Osteoblast (primary cell): ENCODE measurements around the gene ACD. TPM values are rescaled to one million over a fixed set of nuclear protein-coding genes. Genes with fewer than 3 reads are reported as not detected.

Experiments used
- DNase-seq: peaks from one replicate; pipeline ENCODE4 v3.0.0; 2011; ENCODE audit warnings: low spot score, mixed read lengths; ENCODE audit not compliant: insufficient read length; ENCODE audit errors: missing footprints
- H2AFZ ChIP-seq: 2 replicates; pipeline ENCODE4 v1.6.0; 2011; ENCODE audit warnings: mild to moderate bottlenecking, low read length
- H3K27ac ChIP-seq: 2 replicates; pipeline ENCODE4 v1.5.1; 2011; ENCODE audit warnings: mild to moderate bottlenecking, low read depth, low read length, moderate library complexity
- H3K27me3 ChIP-seq: 2 replicates; pipeline ENCODE4 v1.6.0; 2012; ENCODE audit warnings: mild to moderate bottlenecking, control low read depth, inconsistent platforms, low read length, moderate library complexity; ENCODE audit not compliant: insufficient read depth
- H3K36me3 ChIP-seq: 2 replicates; pipeline ENCODE4 v1.5.1; 2011; ENCODE audit warnings: mild to moderate bottlenecking, low read length, control low read depth, moderate library complexity; ENCODE audit not compliant: insufficient read depth
- H3K4me1 ChIP-seq: 2 replicates; pipeline ENCODE4 v1.5.1; 2011; ENCODE audit warnings: mild to moderate bottlenecking, low read length, control low read depth, moderate library complexity; ENCODE audit not compliant: insufficient read depth
- H3K4me2 ChIP-seq: 2 replicates; pipeline ENCODE4 v1.6.0; 2011; ENCODE audit warnings: mild to moderate bottlenecking, low read length; ENCODE audit not compliant: insufficient read depth
- H3K4me3 ChIP-seq: fragments of 200-600 bp; sonication (generic); 3 replicates; pipeline ENCODE4 v1.5.1; 2012; ENCODE audit warnings: mild to moderate bottlenecking, low read length, inconsistent platforms; ENCODE audit not compliant: insufficient read depth
- H3K79me2 ChIP-seq: 2 replicates; pipeline ENCODE4 v1.6.0; 2012; ENCODE audit warnings: mild to moderate bottlenecking, low read length, control low read depth, inconsistent platforms; ENCODE audit not compliant: insufficient read depth
- H3K9me3 ChIP-seq: 2 replicates; pipeline ENCODE4 v1.5.1; 2011; ENCODE audit warnings: low read depth, low read length, control low read depth
- H4K20me1 ChIP-seq: 2 replicates; pipeline ENCODE4 v1.6.0; 2012; ENCODE audit warnings: mild to moderate bottlenecking, low read length, control low read depth; ENCODE audit not compliant: insufficient read depth
- CTCF ChIP-seq: IDR thresholded peaks from 2 replicates; pipeline ENCODE4 v1.5.1; 2011; ENCODE audit warnings: mild to moderate bottlenecking, low read depth, low read length, moderate library complexity; ENCODE audit errors: extremely low read depth
- total RNA-seq: library from RNA; depleted of rRNA; stranded (reverse); fragments of >200 nt; gene quantifications from 2 replicates; pipeline ENCODE4 v1.2.3, GENCODE V29; 2012

ACD gene
- total RNA-seq, 1 donor = 18.8 TPM

- DNase-seq = peak; percentile 81
- Histone ChIP-seq H3K9me3 (no peaks in the 10 kb centered on the region), H3K27me3 (peaks cover 62% of the 10 kb centered on the region), H3K4me3 (no peak overlapping the region), H3K4me2 (no peak overlapping the region), H4K20me1 (peaks cover 6% of the 10 kb centered on the region), H3K36me3 (no peaks in the 10 kb centered on the region), H3K27ac (no peak overlapping the region), H2AFZ (no peak overlapping the region), H3K79me2 (no peaks in the 10 kb centered on the region), H3K4me1 (peaks cover 8% of the 10 kb centered on the region)
- no peak for TF ChIP-seq CTCF
These were observed 14.5 kb downstream of the ACD start for GRCh38 chr16:67645397-67646121.

DNA sequence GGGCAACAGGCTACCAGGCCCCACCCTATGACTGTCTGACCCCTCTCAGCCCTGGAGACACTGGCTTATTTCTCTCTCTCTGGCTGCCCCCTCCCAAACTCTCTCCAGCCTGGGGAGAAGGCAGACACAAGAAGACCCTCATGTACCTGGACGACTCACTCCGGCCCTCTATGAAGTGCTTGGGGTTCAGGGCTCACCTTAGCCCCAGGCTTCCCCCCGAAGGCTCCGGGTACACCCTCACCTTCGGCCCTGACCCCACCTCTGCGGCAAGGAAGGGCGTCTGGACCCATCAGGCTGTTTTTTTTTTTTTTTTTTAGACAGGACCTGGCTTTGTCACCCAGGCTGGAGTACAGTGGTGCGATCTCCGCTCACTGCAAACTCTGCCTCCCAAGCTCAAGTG, 16.0 kb downstream of the ACD start:
- no peak overlapping the region for H3K4me3 ChIP-seq
- H3K27ac ChIP-seq = no peak overlapping the region
- H3K4me2 ChIP-seq = no peak overlapping the region
- no peaks in the 10 kb centered on the region for H3K79me2 ChIP-seq
- DNase-seq = no peak
- H3K36me3 ChIP-seq = peaks cover 2% of the 10 kb centered on the region
- peaks cover 47% of the 10 kb centered on the region for H3K27me3 ChIP-seq
- no peaks in the 10 kb centered on the region for H3K9me3 ChIP-seq
- no peak for TF ChIP-seq CTCF
- peaks cover 8% of the 10 kb centered on the region for H3K4me1 ChIP-seq
- H4K20me1 ChIP-seq = no peaks in the 10 kb centered on the region
- no peak overlapping the region for H2AFZ ChIP-seq

DNA sequence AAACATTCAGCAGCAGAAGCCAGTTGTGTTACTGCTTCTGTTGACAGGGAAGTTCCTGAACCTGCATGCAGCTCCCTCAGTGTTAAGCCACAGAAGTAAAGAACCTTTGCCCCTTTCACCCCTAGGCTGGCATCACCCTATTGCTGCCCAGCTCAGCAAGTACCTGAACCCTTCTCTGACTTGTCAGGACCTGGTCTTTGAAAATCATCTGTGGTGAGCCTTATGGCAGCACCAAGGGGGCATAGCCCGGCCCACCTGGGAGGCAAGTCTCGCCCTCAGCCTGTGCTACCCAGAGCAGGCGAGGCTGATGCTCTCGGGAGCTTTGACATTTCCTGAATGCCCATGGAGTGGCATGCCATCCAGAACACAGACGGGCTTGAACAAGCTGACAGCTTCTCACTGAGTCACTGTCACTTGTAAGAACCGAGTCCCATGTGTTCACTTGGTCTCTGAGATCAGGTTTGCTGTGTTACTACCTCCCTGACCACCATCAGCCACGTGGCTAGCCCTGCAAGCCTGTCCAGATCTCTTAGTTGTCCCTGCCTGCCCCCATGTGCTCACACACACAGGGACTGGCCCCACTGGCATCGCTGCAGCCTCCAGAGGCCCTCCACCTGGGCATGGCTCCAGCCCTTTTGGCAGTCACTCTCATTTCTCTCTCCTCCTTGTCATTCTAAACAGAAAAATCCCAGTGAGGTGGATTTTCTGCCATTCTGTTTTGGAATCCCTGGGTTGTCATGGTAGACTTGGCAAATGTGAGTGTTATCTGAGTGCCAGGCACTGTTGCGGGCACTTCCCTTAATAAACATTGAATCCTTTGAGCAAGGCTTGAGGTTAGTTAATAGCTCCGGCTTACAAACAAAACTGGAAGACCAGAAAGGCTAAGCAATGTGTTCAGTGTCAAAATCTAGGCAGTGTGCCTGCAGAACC, 18.0 kb downstream of the ACD start:
- Histone ChIP-seq H3K4me2 (no peak overlapping the region), H3K27ac (no peak overlapping the region), H3K4me3 (no peak overlapping the region), H3K27me3 (peaks cover 29% of the 10 kb centered on the region), H4K20me1 (no peaks in the 10 kb centered on the region), H2AFZ (peak overlapping the region; percentile 16), H3K9me3 (no peaks in the 10 kb centered on the region), H3K79me2 (no peaks in the 10 kb centered on the region), H3K36me3 (peaks cover 21% of the 10 kb centered on the region), H3K4me1 (peaks cover 8% of the 10 kb centered on the region)
- TF ChIP-seq CTCF = no peak
- DNase-seq = peak; percentile 92

DNA sequence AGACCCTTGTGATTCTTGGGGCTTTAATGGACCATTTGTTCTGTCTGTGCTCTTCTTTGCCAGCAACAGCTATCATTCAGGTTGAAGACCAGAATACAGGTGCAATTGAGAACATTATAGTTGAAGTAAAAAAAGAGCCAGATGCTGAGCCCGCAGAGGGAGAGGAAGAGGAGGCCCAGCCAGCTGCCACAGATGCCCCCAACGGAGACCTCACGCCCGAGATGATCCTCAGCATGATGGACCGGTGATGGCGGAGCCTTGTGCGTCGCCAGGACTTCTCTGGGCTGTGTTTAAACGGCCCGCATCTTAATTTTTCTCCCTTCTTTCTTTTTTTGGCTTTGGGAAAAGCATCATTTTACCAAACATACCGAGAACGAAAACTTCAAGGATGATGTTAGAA, 22.4 kb downstream of the ACD start:
- Histone ChIP-seq H2AFZ (no peak overlapping the region), H4K20me1 (no peaks in the 10 kb centered on the region), H3K79me2 (no peaks in the 10 kb centered on the region), H3K9me3 (no peaks in the 10 kb centered on the region), H3K27ac (no peak overlapping the region), H3K36me3 (peaks cover 33% of the 10 kb centered on the region), H3K4me3 (no peak overlapping the region), H3K4me2 (no peak overlapping the region), H3K4me1 (peaks cover 8% of the 10 kb centered on the region), H3K27me3 (no peaks in the 10 kb centered on the region)
- no peak for TF ChIP-seq CTCF
- DNase-seq = no peak
